ENCODE measurements around the gene AMFR.
A peak's percentile ranks its signal among the peaks of the same experiment; 100 is the strongest.

AMFR gene

DNA sequence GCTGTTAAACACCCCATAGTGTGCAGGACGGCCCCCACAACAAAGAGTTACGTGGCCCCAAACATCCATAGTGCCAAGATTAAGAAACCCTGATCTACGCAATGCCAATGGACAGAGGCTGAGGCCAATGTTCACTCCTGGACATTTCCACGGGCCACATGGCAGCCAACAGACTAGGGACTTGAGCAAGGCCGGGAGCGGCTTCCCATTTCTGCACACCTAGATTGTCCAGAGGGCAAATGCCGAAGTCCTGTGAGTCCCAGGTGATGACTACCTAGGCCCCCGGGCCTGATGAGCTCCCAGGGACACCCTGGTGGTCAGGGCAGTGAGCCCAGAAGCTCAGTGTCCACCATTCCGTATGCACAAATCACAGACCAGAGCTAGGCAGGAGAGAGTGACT is 95.5 kb downstream of the AMFR start:
- no peak for DNase-seq

DNA sequence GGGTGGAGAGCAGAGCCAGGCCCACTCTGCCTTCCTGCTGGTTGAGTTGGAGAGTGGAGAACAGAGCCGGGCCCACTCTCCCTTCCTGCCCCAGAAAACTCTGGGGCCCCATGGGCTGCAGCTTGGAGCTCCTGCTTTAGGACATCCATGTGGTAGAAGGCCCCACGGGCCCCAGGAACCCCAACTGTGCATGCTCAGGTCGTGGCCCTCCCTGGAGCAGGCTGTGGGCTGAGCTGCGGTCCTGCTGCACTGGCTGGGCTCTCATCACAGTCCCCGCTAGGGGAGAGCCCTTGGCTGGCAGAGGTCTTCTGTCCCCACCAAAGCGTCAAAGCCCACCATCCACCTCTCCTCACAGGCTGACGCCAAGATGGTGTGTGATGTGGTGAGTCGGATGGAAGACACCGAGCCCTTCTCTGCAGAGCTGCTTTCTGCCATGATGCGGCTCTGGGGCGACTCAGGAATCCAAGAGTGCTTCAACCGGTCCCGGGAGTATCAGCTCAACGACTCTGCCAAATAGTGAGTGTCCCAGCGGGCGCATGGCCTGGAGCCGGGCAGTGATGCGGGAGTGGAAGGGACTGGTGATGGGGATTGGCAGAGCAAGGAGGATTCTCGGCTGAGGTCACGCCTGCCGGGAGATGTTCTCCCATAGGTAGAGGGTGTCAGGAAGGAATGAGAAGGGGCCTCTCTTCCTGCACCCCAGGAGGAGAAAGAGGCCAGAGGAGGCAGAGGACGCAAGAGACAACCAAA is 96.9 kb downstream of the AMFR start:
- no peak for DNase-seq

DNA sequence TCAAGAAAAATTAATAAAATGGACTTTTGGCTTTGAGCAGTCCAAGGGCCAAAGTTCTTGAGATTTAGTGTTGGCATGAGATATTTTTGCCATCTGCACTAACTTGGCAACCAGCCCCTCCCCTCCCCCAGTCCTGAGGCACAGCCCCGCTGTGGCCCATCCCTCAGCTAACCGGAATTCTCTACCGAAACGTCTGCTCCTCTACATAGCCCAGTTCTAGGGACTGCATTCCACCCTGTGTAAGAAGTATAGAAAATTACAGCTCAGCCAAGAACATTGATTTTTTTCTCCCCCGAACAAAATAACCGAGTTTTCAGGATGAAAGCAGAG is 97.5 kb downstream of the AMFR start:
- DNase-seq = no peak

DNA sequence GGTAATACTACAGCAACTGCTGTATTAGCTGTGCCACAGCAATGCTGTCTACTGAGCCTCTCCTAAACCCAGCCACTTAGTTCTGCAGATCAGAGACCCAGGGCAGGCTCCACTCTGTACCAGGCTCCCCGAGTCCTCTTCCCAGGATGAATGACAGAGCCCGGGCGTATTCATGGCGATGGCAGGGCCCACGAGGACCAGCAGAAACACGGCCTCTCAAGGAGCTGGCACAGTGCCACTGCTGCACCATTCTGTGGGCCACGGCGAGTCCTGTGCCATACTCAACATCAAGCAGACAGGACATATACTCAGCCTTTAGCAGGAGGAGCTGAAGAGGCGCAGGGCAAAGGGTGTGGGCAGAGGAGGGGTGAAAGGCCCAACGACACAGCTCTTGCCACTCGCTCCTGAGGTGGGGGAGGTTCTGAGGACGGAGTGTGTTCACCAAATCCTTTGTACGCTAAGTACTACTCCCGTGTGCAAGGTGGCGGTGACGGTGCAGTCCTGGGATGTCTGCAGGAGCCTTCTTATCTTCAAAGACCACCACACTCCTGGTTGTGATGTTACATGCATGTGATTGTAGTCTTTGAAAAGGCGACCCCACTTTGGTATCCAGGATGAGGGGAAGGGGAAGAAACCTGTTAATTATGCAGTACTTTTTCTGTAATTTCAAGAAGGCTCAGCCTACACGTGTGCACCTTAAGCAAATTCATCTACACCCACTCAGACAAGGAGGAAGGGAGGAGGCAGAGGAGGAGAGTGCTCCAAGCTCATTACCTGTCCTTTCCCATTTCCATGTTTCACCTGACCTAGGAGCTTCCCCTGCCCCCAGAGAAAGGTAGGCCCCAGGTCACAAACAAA is 98.0 kb downstream of the AMFR start:
- no peak for DNase-seq

DNA sequence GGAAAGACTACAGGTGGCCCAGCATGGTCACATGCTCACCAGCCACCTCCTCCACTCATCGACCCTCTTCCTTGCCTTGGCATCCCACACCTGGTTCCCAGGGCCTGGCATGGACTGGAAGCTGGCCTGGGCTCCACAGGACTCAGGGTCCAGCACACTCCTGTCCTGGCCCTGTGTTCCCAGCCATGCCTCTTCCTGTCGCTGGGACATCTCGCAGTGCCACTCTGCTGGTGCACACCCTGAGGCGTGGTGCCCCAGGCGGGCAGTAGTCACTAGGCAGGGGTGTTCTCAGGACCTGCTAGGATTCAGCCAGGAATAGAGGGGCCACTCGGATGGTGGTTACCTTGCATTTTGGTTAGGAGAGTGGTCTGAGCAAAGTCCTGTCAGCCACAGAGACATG is 99.4 kb downstream of the AMFR start:
- DNase-seq = no peak

DNA sequence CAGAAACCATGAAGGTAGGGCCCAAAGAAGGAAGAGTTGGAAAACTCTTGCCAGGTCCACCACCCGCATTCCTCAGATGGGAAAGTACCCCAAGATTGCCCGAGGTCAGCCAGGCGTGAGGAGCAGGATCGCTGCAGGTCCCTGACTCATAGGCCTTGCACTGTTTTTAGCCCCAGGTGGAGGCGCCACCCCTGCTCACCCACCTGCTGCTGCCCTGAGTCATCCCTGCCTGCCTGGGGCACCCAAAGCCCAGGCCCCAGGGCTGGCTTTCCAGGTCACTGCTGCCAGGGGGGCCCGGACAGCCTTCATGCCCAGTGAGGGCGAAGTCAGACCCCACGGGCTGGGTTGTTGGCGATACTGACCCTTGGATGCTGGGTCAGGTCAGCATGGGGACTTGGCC is 100.9 kb downstream of the AMFR start:
- no peak for DNase-seq

DNA sequence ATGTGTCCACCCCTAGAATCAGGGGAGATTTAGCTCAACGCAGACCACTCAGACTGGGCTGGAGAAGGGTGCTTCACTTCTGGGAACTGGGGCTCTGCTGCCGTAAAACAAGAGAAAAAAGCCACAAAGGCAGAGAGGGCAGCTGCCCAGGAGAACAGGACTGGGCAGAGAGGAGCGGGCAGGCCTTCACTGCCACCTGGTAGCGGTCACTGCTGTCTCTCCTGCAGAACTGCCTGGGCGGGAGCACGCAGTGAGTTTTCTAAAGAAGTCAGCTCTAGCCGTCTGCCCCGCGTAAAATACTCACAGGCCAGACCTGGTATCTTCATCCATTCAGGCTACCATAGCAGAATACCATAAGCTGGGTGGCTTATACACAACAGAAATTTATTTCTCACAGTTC is 103.8 kb downstream of the AMFR start:
- no peak for DNase-seq

DNA sequence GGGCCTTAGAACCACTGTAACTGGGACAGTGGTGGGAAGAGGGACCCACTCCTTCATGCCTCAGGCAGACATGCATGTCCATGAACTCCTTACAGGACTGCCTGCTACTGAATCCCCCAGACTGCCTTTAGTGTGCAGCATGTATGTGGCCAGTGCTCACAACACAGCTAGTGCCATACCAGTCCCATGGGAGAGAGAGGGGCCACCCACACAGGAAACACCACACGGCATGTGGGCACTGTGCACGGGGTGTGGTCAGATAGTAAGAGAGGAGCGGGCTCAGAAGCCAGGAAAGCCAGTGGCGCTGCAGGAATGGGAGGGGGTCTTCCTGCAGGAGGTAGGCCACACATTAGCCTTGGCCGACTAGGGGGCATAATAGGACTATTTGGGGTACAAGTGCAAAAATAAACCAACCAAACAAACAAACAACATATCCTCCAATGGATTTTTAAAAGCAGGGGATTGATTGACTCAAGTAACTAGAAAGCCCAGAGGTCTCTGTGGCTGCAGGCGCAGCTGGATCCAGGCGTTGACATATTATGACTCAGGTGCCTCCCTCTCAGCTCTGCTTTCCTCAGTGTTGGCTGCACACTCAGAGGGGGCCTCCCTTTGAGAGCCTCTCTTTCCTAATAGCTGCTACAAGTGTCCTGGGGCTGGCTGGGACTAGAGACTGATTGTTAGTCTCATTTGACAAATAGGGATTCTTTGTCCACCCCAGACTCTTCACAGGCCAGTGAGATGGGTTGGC is 104.4 kb downstream of the AMFR start:
- DNase-seq = no peak

DNA sequence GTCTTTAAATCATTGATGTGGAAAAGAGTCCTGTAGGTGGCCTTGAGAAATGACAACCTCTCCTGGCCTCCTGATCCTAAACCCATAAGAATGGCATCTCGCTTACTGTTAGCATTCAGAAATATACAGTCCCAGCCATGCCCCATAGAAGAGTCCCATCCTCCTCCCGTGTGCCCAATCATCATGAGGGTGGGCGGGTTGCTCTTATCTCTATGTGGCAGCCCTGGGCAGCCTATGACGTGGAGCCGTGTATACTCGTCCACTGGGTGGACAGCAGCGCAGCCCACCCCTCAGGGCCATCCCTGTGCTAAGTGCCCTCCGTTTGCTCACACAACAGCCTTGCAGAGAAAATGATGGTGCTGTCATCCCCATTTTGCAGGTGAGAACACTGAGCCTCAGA is 105.3 kb downstream of the AMFR start:
- DNase-seq = no peak

DNA sequence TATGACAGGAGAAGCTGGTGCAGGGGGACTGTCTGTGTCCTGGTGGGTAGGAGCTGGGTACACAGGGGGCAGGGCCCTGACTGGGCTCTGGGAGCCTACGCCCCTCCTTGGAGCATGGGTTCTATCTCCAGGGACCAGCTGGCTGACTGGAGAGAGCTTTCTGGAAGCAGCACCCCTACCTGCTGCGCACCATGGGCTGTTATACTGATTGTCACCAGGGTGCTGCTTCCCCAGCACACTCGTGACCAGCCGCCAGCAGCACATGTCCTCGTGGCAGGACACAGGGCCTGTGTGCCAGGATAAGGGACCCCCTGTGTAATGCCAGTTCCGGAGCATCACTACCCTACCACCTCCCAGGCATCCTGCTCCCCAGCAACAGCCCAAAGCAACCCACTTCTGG is 106.0 kb downstream of the AMFR start:
- DNase-seq = no peak

DNA sequence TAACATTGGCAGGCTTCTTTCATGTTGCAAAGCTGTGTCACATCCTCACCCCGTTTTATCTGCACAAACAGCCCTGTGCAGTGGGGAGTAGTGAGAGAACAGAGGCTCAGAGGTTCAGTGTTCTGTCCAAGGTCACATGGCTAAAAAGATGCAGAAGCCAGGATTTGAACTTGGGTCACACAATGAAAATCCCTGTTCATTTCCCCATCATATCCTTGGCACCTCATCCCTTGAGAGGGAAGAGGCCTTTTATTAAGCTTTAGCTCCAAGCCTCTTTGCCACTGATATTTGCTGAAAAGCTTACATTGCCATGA is 106.6 kb downstream of the AMFR start:
- DNase-seq = no peak

DNA sequence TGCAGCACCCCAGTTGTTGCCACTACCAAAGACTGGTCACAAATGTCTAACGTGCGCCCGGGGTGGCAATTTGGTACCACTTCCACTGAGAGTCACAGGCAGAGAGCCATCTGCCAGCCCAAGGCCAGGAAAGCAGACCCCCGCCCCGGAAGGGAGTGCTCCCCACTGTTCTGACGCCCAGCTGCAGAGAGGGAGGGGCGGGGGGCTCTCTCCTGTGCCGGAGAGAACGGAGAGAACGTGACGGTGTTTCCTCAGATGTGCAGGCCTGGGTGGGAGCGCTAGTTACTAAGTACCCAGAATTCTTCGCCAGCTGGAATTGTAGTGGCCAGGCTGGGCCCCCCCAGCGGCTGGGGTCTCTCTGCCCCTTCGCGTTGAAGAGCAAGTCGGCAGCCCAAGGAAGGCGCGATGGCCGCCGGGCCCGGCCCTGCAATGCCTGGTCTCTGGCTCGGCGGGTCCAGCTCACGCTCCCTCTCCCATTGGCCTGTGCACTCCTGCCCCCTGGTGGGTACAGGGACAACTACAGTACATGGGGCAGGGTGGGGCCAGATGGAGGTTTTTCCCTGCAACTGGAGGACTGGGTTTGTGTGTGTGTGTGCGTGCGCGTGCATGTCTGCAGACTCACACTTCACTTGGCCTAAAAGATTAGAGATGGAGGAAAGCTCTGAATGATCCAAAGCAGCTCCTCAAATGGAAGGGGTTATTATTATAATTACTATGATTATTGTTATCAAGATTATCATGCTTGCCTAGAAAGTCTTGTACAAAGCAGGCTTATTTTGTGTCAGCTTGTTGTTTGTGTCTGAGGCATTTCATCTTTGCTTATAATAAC is 107.1 kb downstream of the AMFR start:
- peak; percentile 76 to 87 for DNase-seq

DNA sequence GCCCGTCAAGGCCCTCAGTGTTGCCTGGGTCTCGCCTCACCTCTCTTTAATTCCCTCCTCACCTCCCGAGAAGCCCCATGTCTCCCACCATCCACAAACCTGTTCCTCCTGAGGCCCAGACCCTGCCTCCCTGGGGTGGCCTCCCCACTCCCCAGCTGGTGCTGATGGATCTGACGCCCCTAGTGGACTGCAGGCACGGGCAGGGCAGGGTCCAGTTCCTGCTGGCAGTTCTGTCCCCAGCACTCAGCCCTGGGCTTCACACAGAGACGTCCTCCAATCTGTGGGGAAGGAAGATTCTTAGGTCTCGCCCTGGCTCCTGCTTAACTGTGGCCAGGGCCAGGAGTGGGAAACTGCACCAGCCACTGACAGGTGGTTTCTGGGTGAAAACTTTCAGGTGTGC is 108.8 kb downstream of the AMFR start:
- DNase-seq = no peak

DNA sequence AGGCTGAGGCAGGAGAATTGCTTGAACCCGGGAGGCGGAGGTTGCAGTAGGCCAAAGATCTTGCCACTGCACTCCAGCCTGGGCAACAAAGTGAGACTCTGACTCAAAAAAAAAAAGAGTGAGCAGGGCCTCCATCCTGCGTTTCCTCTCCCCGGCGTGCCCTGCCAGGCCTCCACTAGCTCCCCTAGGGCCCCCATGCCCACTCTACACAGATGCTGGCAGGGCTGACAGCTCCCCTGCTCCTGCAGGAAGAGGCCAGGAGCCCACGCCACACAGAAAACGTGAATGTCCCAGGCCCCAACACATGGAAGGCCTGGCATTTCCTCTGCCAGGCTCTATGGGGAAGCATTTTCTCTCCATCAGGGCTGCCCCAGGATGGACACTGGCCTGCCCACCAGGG is 109.4 kb downstream of the AMFR start:
- no peak for DNase-seq

DNA sequence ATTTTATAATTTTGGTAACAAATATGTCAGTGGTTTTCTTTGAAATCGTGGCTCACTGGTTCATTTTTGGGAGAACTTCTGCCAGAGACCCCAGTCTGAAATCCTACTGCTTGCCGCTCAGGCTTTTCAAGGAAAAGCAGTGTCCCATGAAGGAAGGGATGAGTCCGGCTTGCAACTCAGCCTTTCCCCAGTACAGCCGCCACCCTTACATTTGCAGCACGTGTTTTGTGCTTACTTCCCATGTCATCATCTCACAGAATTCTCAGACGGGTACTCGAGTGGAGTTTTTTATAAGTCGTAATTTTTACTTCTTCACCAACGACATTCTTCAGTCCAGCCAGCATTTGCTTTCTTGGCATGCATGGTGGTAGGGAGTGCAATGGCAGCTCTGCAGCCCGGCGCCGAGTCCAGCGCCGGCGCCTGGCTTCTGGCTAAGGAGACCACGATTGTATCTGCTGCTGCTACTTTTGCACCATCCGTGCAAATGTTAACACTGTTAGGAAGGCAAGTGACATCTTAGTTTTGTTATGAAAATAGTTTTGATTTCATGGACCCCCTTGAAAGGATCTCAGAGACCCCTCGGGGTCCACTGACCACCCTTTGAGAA is 111.0 kb downstream of the AMFR start:
- DNase-seq = no peak

DNA sequence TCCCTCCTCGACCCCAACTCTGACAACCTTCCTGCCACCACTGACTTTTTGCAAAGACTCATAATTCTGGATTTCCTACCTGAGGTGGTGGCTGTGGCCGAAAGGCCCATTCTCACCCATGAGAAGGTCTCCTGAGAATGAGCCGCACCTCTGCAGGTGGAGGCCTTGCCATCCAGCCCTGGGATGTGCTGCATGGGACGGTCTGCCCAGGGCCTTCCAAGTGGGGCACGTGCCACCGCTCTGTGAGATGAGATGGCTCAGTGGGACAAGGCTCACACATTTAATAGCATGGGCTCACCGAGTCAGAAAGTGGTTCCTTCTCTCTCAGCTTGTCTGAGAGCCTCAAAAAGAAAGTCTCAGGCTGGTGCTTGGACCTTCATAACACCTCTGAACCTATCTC is 112.8 kb downstream of the AMFR start:
- no peak for DNase-seq

DNA sequence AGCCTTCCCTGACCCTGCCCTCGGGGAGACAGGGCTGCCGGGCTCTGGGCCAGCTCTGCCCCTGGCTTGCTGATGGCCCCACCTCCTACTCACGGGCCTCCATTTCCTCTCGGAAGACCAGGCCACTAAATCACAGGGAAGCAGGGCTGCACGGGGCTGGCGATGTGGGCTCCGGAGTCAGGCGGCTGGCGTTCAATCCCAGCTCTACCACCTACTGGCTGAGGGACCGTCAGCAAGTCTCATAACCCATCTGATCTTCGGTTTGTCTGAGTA is 113.4 kb downstream of the AMFR start:
- no peak for DNase-seq
